ENCODE measurements around the gene NUSAP1.
"Not testable (repeated sequence)": the region's sequence is repeated elsewhere in the genome, so short reads cannot be mapped to it uniquely, and the experiment has no call there.

The NUSAP1 gene, protein sequence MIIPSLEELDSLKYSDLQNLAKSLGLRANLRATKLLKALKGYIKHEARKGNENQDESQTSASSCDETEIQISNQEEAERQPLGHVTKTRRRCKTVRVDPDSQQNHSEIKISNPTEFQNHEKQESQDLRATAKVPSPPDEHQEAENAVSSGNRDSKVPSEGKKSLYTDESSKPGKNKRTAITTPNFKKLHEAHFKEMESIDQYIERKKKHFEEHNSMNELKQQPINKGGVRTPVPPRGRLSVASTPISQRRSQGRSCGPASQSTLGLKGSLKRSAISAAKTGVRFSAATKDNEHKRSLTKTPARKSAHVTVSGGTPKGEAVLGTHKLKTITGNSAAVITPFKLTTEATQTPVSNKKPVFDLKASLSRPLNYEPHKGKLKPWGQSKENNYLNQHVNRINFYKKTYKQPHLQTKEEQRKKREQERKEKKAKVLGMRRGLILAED

GRCh38 chr15:41332194-41333025 lies at the start of gene NUSAP1, which contains the start of gene OIP5:
Gene NUSAP1, plus strand, starts transcription at chr15:41332881. Its CDS starts 77 bp downstream, at chr15:41332958.
Gene OIP5, minus strand, starts transcription at chr15:41332591. Its CDS starts 30 bp downstream, at chr15:41332561.
- DNase-seq, result peak; percentile 98

DNA sequence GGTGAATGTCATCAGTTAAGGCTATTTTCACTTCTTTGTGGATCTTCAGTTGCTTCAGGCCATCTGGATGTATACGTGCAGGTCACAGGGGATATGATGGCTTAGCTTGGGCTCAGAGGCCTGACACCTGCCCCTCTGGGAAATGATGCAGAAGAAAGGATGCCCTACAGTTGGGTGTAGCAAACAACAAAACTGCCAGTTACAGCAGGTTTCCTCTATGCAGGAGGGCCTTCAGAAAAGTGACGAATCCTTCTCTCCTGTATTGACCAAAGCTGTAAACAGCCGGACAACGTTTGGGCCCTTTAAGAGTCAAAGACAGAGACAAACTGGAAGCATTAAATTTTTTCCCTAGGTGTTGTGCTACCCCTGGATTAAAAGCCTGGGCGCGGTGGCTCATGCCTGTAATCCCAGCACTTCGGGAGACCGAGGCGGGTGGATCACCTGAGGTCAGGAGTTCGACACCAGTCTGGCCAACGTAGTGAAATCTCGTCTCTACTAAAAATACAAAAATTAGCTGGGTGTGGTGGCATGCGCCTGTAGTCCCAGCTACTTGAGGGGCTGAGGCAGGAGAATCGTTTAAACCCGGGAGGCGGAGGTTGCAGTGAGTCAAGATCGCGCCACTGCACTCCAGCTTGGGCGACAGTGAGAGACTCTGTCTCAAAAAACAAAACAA lies 49.6 kb upstream of the NUSAP1 start:
- not testable (repeated sequence) for DNase-seq

DNA sequence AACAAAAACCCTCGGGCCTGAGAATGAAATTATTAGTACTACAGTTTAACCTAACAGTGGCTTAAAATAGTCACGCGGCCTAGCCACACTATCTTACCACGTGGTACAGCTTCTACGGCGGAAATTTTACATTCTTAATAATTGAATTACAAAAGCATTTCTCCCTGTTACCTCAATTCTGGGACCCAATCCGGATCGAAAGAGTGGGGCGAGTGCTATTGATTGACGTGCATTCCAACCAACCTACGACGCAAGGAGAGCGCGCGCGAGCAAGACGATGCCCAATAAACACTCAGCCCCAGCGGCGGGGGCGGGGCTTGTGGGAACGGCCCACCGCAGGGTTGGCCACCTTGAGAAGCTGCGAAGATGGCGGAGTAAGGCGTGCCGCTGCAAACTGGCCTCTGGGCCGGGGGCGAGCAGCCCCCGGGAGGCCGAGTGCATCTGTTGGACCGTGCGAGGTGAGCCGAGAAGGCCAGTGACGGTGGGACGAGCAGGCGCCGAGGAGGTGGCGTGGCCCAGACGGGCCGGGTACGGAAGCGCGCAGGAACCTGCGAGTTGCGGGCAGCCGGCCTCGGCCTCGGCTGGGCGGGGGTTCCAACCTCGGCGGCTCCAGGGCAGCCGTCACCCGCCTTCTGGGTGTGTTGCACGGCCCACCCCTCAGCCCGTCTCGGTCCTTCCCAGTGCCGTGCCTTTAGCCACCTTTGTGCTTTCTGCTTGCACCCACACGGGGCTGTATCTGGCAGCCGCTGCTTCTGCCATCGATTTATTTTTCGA lies 48.8 kb upstream of the NUSAP1 start:
- peak; percentile 97 to 98 for DNase-seq

DNA sequence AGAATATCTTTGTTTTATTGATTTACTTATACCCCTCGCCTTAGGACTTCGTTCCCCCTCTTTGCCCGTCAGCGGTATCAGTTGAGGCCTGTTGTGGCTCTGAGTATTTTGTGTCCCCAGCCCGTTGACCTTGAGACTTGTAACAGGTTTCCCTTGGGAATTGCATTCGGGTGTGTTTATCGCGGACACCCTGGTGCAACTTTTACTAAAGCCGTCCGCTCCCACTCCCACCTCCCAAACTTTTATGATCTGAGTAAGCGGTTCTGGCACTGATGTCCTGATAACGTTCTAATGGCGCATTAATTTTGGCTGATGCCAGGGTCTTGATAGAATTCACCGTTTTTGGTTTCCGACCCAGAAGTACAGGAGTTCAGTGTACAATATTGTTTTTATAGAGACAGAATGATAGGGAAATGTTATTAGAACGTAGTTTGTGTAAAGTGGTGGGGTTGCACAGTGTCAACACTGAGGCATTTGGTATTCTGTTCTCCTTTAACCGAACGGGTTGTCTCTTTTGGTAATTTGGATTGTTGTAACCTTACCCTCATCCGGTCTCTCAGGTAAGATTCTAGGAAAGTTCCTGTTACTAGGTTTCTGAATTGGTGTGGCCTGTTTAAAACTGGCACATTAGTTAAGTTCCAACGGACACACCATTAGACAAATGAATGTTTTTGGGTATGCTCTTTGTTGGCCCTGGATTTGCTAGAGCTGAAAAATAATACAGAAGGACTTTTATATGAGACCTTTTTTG lies 48.1 kb upstream of the NUSAP1 start:
- DNase-seq, result no peak

GRCh38 chr15:41285285-41285684 lies 47.4 kb upstream of the NUSAP1 start:
- no peak for DNase-seq

- no peak for DNase-seq
Observed at GRCh38 chr15:41286665-41287333, 45.9 kb upstream of the NUSAP1 start.

GRCh38 chr15:41288464-41288863 lies 44.2 kb upstream of the NUSAP1 start:
- DNase-seq, result no peak

GRCh38 chr15:41289953-41290352 lies 42.7 kb upstream of the NUSAP1 start:
- no peak for DNase-seq

GRCh38 chr15:41291065-41291631 lies 41.5 kb upstream of the NUSAP1 start:
- DNase-seq, result no peak

DNA sequence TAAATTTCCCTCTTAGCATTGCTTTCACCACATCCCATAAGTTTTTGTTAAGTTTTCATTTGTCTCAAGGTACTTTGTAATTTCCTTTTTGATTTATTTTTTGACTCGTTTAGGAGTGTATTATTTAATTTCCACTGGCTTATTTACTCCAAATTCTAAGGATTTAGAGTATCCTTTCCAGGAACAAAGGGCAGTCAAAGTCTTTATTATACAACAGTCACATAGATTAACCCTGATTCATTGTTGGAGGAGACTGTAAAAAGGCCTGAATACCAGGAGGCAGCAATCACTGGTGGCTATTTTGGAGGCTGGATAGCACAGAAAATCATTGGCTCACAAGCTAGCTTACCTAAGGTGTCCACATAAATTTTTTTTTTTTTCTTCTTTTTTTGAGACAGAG lies 40.2 kb upstream of the NUSAP1 start:
- no peak for DNase-seq

- DNase-seq, result not testable (repeated sequence)
Observed at GRCh38 chr15:41301139-41301538, 31.5 kb upstream of the NUSAP1 start.

GRCh38 chr15:41301587-41301986 lies 31.1 kb upstream of the NUSAP1 start:
- DNase-seq, result no peak

DNA sequence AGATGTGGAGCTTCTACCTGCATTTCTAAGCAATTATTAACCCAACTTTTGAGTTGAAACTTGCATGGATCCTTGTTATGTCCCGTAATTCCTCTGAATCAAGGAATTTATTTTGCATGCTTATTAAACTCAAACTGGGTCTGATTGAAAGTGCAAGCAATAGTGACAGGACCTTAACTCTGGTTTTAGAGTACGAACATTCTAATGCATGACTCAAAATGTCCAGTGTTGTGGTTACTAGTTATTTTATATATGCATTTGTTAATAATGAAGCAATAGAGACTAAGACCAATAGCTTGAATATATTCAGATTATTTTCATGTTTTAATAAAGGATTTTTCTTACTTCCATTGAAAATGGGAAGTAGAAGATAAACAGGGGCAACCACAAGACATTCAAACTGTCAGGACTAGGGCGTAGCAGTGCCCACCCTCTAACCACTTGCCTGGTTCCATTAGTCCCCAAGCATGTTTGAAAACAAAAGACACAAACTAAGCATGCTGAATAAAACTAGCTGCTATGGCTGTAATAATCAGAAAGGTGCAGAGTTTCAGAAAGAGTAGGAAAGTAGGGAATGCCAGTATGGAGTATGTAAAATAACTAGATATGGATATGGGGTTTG lies 28.4 kb upstream of the NUSAP1 start:
- DNase-seq, result no peak

- DNase-seq, result no peak
Observed at GRCh38 chr15:41307679-41308078, 25.0 kb upstream of the NUSAP1 start.

GRCh38 chr15:41309226-41309905 lies 23.3 kb upstream of the NUSAP1 start:
- no peak for DNase-seq

DNA sequence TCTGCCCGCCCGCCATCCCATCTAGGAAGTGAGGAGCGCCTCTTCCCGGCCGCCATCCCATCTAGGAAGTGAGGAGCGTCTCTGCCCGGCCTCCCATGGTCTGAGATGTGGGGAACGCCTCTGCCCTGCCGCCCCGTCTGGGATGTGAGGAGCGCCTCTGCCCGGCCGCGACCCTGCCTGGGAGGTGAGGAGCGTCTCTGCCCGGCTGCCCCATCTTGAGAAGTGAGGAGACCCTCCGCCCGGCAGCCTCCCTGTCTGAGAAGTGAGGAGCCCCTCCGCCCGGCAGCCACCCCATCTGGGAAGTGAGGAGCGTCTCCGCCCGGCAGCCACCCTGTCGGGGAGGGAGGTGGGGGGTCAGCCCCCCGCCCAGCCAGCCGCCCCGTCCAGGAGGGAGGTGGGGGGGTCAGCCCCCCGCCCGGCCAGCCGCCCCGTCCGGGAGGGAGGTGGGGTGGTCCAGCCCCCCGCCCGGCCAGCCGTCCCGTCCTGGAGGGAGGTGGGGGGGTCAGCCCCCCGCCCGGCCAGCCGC lies 11.8 kb upstream of the NUSAP1 start:
- not testable (repeated sequence) for DNase-seq

- no peak for DNase-seq
Observed at GRCh38 chr15:41323611-41324010, 9.1 kb upstream of the NUSAP1 start.

DNA sequence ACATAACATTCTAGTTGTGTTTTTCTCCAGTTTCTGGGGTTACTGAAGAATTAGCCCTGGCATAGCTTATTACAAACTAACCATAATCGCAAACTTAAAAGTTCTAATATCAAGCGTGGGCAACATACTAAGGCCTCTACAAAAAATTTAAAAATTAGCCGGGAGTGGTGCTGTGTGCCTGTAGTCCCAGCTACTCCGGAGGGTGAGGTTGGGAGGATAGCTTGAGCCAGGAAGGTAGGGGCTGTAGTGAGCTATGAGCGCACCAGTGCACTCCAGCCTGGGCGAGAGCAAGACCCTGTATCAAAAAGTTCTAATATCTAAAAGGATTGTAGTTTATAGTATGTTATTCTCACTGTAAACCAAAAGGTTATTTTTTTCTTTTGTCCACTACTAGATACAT lies 1.4 kb upstream of the NUSAP1 start:
- no peak for DNase-seq

GRCh38 chr15:41331833-41332193 lies 868 bp upstream of the NUSAP1 start:
- no peak for DNase-seq
